HL-60 (cell line): ENCODE results near the gene CD4.

Source experiments
- GABPA ChIP-seq: IDR thresholded peaks from 2 replicates; pipeline ENCODE4 v1.6.1; 2012; ENCODE audit warnings: low read depth
- POLR2AphosphoS5 ChIP-seq: IDR thresholded peaks from 2 replicates; pipeline ENCODE4 v1.6.1; 2012; ENCODE audit warnings: low read depth
- SPI1 ChIP-seq: IDR thresholded peaks from 2 replicates; pipeline ENCODE4 v1.6.1; 2012; ENCODE audit warnings: low read depth, mild to moderate bottlenecking, borderline replicate concordance
- TF ChIP-seq, protein P1 (sequence below): IDR thresholded peaks from 2 replicates; pipeline ENCODE4 v1.6.1; 2012; ENCODE audit warnings: low read depth; ENCODE audit not compliant: insufficient replicate concordance
- TF ChIP-seq, protein P2 (sequence below): IDR thresholded peaks from one replicate; pipeline ENCODE4 v1.5.1; 2011; ENCODE audit warnings: low read length, control low read depth, inconsistent platforms; ENCODE audit not compliant: insufficient read depth

DNA sequence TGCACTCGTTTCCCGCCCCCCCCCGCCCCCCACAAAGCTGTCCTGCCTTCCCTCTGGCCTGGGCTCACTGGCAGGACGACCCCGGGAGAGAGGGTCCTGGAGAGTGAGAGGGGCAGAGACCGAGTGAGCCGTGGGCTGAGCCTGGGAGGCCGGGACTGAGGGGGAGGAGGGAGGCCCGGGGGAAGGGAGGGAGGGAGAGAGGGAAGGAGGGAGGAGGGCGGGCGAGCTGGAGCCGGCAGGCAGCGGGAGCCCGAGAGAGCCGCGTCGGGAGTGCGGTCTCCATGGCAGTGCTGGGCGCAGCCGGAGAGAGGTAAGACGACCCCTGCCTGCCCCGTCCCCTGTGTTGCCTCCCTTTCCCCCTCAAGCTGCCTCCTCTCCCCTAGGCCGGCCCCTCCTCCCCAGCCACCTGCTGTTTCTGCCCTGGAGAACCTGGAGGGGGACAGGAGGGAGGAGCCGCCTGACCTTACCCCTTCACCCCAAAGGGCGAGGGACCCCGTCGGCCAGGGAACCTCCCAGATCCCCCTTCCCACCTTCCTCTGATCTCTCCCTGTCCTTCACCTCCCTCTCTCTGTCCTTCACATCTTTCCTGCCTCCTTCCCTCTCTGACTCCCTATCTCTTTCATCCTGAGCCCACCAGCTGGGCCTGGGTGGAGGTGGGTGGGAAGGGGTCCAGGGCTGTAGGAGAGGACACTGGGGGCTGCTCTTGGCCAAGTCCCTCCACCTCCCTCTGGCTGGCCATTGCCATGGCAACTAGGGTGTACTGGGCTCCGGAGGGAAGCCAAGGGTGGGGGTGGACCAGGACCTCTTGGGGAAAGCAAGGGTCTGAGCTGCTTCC, 32.5 kb downstream of the CD4 start, which contains the start of gene GPR162:
- TF ChIP-seq, protein P1, sequence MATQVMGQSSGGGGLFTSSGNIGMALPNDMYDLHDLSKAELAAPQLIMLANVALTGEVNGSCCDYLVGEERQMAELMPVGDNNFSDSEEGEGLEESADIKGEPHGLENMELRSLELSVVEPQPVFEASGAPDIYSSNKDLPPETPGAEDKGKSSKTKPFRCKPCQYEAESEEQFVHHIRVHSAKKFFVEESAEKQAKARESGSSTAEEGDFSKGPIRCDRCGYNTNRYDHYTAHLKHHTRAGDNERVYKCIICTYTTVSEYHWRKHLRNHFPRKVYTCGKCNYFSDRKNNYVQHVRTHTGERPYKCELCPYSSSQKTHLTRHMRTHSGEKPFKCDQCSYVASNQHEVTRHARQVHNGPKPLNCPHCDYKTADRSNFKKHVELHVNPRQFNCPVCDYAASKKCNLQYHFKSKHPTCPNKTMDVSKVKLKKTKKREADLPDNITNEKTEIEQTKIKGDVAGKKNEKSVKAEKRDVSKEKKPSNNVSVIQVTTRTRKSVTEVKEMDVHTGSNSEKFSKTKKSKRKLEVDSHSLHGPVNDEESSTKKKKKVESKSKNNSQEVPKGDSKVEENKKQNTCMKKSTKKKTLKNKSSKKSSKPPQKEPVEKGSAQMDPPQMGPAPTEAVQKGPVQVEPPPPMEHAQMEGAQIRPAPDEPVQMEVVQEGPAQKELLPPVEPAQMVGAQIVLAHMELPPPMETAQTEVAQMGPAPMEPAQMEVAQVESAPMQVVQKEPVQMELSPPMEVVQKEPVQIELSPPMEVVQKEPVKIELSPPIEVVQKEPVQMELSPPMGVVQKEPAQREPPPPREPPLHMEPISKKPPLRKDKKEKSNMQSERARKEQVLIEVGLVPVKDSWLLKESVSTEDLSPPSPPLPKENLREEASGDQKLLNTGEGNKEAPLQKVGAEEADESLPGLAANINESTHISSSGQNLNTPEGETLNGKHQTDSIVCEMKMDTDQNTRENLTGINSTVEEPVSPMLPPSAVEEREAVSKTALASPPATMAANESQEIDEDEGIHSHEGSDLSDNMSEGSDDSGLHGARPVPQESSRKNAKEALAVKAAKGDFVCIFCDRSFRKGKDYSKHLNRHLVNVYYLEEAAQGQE, result no peak
- no peak for TF ChIP-seq POLR2AphosphoS5
- TF ChIP-seq, protein P2, sequence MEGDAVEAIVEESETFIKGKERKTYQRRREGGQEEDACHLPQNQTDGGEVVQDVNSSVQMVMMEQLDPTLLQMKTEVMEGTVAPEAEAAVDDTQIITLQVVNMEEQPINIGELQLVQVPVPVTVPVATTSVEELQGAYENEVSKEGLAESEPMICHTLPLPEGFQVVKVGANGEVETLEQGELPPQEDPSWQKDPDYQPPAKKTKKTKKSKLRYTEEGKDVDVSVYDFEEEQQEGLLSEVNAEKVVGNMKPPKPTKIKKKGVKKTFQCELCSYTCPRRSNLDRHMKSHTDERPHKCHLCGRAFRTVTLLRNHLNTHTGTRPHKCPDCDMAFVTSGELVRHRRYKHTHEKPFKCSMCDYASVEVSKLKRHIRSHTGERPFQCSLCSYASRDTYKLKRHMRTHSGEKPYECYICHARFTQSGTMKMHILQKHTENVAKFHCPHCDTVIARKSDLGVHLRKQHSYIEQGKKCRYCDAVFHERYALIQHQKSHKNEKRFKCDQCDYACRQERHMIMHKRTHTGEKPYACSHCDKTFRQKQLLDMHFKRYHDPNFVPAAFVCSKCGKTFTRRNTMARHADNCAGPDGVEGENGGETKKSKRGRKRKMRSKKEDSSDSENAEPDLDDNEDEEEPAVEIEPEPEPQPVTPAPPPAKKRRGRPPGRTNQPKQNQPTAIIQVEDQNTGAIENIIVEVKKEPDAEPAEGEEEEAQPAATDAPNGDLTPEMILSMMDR, result no peak
- no peak for TF ChIP-seq SPI1
- no peak for TF ChIP-seq GABPA
